Stimulated activated CD8-positive, alpha-beta memory T cell treated with anti-CD3 and anti-CD28 coated beads, Interleukin-12 subunit alpha, Interleukin-12 subunit beta, amount 100 ng/mL, for 4 hours (primary cell): ENCODE results near the gene PDE4B.

Experiments used
- DNase-seq: peaks from one replicate; pipeline ENCODE4 v3.0.0-alpha.2; 2020; ENCODE audit warnings: low read depth

Gene PDE4B

DNA sequence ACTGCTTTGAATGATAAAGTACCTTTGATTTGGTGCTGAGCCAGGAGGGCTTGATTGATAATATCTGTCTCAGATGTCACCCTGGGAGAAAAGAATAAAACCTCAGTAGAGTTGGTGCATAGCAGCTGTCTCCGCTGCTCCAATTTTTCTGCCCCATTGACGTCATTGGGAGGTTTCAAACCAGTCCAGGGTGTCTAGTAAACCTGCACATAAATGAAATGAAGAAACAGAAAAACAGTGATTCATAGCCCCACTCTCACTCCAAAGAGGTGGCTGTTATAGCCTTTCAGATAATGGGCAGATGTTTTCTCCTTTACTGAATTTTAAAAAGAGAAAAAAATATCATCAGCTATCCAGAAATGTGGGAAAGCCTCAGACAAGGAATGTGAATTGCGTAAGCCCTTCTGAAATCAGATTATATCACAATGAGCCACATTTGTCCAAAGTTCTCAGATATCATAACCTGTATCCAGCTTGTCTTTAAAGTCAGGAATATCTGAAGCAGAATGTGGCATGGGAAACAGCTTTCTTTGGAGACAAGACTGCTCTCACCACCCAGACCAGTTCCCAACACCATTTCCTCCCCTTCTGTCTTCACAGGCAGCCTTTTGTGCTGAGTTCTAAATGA, 390.0 kb downstream of the PDE4B start:
- DNase-seq: no peak

DNA sequence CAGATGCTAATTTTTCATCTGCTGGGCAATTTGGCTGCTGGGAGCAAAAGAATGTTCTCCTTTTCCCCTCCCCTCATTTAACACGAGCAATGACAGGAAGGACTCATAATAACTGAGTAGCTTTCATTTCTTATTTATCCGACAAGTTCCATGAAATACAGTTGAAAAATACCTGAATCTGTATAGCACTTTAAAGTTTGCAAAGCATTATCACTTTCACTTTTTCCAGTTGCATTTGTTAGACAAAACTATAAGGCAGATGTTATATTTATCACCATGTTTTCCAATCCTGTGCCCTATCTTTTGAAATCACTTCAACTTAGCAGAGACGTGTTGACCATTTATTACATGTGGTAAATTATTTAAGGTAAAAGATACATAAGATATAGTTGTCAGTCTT, 390.7 kb downstream of the PDE4B start:
- DNase-seq: no peak

- DNase-seq: no peak
These were observed 404.4 kb downstream of the PDE4B start for GRCh38 chr1:66197120-66197519.

DNA sequence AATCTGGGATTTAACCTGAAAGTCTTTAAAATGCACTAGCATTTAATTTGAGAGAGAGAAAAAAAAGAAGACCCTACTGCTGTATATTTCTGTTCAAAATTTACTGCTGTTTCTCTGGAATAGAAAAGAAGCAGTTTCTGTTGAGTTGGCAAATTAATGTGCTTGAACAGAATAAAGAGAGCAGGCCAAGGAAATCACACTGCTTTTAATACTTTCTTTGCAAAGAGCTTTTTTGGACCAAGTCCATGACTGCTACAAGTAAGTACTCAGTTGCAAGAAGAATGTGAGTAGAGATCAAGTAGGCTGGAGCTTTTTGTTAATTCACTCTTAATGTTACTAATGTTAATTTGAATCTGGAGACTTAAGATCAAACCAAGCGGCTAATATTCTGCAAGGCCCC, 405.1 kb downstream of the PDE4B start:
- DNase-seq: no peak

DNA sequence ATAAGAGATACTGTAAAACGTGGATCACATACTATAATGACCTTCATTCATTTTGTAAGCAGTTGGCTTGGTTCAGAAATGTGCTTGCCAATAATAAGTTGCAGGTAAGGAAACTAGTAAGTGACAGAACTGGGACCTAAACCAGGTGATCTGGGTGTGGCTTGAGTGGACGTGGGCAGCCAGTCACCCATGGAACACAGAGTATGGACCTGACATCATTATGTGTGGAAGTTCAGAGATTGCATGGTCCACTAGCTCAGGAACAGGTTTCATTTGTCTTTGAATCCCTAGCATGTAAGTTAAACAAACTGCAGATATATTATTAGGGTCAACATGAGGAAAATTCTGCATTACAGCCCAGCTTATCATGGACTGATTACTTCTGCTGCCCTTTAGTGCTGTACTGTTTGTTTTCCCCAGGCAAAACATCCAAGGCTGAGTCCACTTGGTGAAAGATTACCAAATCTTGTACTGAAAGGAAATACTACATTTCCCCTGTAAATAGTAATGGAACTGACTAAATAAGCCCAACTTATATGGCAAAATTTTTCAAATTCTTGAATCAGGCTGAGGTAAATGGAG, 414.0 kb downstream of the PDE4B start:
- no peak for DNase-seq

GRCh38 chr1:66207484-66207883, 414.8 kb downstream of the PDE4B start:
- no peak for DNase-seq

GRCh38 chr1:66208632-66209031, 415.9 kb downstream of the PDE4B start:
- DNase-seq: no peak

GRCh38 chr1:66210635-66211244, 418.0 kb downstream of the PDE4B start:
- no peak for DNase-seq

DNA sequence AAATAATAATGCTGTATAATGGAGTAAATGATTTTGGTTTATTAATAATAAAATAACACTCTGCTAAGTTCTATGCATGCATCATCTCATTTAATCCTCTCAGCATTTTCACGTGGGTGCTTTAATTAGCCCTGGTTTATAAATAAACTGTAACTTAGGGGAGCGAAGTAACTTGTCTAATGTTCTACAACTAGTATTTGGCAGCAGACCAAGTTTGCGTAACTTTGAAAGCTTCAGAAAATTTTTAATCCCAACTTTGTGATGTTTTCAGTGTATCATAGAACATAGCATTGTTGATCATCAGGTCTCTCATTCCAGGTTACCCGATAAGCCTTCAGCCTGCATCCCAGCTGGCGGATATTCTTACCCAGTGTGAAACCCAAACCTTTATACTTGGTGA, 418.8 kb downstream of the PDE4B start:
- DNase-seq: no peak

DNA sequence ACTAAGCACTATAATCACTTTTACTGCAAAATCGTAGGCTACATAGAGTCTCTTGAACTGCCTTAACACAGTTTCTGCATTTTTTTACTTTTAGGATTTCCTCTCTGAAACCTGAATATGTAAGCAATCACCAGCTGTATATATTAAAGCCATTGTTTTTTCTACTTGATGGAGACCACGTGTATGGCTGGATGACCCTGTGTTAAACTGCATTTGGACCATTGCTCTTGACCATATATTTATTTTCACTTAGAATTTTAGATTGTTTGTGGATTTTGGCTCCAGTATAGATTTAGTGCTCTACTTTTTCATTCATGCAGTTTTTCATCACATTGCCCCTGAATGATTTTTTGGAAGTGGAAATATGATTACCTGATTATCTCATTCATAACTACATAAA, 420.8 kb downstream of the PDE4B start:
- no peak for DNase-seq

- no peak for DNase-seq
These were observed 422.2 kb downstream of the PDE4B start for GRCh38 chr1:66214901-66215300.

GRCh38 chr1:66217021-66217420, 424.3 kb downstream of the PDE4B start:
- DNase-seq: no peak

DNA sequence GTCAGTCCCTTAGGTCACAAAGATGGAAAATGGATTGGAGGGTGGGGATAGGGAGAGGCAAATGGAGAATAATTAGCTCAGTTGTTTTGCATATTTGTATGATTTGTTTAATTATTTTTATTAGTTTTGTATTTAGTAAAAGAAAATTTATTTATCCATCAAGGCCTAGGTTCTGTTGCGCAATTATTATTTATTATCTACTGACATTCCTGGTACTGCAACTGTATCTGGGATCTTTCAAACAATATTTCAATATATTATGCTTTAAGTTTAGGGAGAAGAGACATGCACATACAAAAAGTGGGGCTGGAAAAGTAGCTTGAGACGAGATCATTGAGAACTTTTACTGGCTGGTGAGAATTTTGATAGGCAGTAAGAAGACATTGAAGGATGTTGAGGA, 424.9 kb downstream of the PDE4B start:
- DNase-seq: no peak

DNA sequence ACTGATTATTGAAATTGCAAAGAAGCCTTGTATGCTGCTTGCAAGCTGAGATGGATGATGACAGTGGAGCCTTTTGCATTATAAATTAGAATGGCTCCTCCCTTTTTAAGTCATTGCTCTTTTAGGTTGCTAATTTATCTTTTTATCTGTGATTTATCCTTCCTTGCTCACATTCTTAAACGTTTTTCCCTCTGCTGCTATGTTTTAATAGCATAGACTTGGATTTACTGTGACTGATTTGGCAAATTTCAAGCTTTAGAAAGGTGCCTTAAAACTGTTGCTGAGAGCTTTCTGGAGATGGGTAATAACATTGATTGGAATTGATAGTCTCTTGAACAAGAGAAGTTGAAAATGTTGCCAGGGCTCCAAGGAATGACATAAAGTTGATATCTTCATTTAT, 427.8 kb downstream of the PDE4B start:
- DNase-seq: no peak

GRCh38 chr1:66223681-66224080, 431.0 kb downstream of the PDE4B start:
- DNase-seq: no peak

DNA sequence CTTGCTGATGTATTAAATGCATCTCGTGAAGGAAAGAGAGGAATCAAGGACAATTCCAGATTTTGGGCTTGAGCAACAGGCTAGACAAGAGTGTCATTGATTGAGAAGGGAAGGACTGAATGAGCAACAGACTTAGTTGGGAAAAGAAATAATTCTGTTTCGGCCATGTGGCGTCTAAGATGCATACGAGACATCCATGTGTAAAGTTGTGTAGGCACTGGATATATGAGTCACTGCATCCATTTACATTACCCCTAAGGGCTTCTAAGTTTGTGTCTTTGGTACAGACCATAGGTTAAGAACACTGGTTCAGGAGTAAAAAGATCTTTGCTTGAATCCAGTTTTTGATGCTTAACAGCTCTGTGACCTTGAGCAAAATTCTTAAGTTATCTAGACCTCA, 434.3 kb downstream of the PDE4B start:
- no peak for DNase-seq

- DNase-seq: no peak
These were observed 435.3 kb downstream of the PDE4B start for GRCh38 chr1:66227966-66228365.

DNA sequence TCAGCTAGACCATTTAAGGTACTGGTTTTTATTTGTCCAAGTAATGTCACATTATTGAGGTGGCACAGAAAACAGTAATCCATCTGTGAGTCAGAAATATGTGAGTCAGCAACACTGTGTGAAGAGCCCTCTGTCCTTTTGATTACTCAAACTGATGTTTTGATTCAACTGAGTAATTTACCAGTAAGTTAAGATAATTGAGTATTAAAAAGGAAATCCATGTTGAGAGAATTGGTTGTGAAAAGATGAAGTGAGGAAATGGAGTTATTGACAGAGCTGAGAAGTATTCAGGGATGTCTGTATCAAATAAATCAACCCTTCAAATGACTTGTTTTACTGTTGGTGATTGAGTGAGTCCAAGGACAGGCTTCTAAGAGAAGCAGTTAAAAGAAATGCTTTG, 438.5 kb downstream of the PDE4B start:
- DNase-seq: no peak

- no peak for DNase-seq
These were observed 439.2 kb downstream of the PDE4B start for GRCh38 chr1:66231681-66232463.

- DNase-seq: no peak
These were observed 444.3 kb downstream of the PDE4B start for GRCh38 chr1:66237042-66237441.

- no peak for DNase-seq
These were observed 445.2 kb downstream of the PDE4B start for GRCh38 chr1:66237722-66238479.

DNA sequence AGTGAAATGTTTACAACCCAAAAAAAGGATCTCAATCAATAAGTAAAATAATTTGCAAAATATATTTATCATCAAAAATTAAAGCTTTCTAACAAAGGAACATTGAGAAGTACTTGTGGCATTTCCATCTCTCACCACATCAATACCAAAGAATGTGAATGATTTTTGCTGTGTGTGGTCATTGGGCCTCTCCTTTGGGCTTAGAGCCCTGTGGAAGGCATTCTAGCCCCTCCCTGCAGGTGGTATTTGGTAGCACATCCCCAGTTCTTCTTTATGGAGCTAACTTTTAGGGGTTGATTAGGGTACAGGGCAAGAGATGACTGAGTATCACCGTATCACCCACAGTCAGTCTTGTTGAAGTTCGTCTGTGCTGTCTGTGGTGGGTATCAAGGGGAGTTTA, 447.1 kb downstream of the PDE4B start:
- DNase-seq: no peak
